Panc1 (cell line): ENCODE measurements around the gene KLK15. TPM values are rescaled to one million over a fixed set of nuclear protein-coding genes. Genes with fewer than 3 reads are reported as not detected.

Experiments used
- ATAC-seq: fragments of 200-7000 bp; cut with Tn5 transposase; 2 replicates; pipeline ENCODE4 v1.9.1; 2020; ENCODE audit warnings: mild to moderate bottlenecking, moderate library complexity
- BruUV-seq: library from RNA; stranded (reverse); fragments of 400-500 nt; replicated peaks from 2 replicates; lab custom pipeline; 2021; lab: Mats Ljungman, UMichigan
- CTCF ChIA-PET: fragments of 300-600 bp; sonication (Branson Sonifier 250); formaldehyde crosslinking; loops from one replicate; lab custom pipeline; 2022; ENCODE audit warnings: antibody characterized with exemption; lab: Charles Lee
- POLR2A ChIA-PET: fragments of 300-600 bp; sonication (Branson Sonifier 250); formaldehyde crosslinking; loops from one replicate; lab custom pipeline; 2022; ENCODE audit warnings: antibody characterized with exemption; lab: Charles Lee
- DNase-seq: peaks from one replicate; pipeline ENCODE4 v3.0.0-alpha.2; 2010; ENCODE audit warnings: low read depth, low spot score
- H3K27ac ChIP-seq: 2 replicates; pipeline ENCODE4 v1.5.1; 2011; ENCODE audit warnings: mild to moderate bottlenecking, low read length, inconsistent platforms
- H3K27me3 ChIP-seq: fragments of 200-500 bp; sonication (Bioruptor generic); 2 replicates; pipeline ENCODE4 v1.6.0; 2014; ENCODE audit warnings: low read length, inconsistent platforms; ENCODE audit not compliant: control insufficient read depth, insufficient read depth
- H3K36me3 ChIP-seq: fragments of 200-500 bp; sonication (Bioruptor generic); 2 replicates; pipeline ENCODE4 v1.5.1; 2014; ENCODE audit warnings: inconsistent platforms, mild to moderate bottlenecking, low read length, moderate library complexity; ENCODE audit not compliant: control insufficient read depth, insufficient read depth
- H3K4me1 ChIP-seq: 2 replicates; pipeline ENCODE4 v1.5.1; 2011; ENCODE audit warnings: inconsistent platforms, mild to moderate bottlenecking, low read length, moderate library complexity; ENCODE audit not compliant: control insufficient read depth, insufficient read depth
- H3K4me3 ChIP-seq, 2 experiments: 2 replicates each; pipeline ENCODE4 v1.5.1; 2011 to 2012; ENCODE audit warnings: low read depth in 2 of 2, low read length in 2 of 2, mild to moderate bottlenecking in 2 of 2, inconsistent platforms in 1 of 2, moderate library complexity in 1 of 2
- H3K9me3 ChIP-seq: fragments of 200-500 bp; sonication (Bioruptor generic); 2 replicates; pipeline ENCODE4 v1.5.1; 2014; ENCODE audit warnings: low read depth, mild to moderate bottlenecking, inconsistent platforms, low read length, moderate library complexity; ENCODE audit not compliant: control insufficient read depth, insufficient read depth
- POLR2AphosphoS5 ChIP-seq: IDR thresholded peaks from 2 replicates; pipeline ENCODE4 v1.6.1; 2012; ENCODE audit warnings: mild to moderate bottlenecking, low read depth, low read length, moderate library complexity
- SIN3A ChIP-seq: IDR thresholded peaks from 2 replicates; pipeline ENCODE4 v1.6.1; 2012; ENCODE audit warnings: low read depth, mild to moderate bottlenecking, low read length, moderate library complexity, borderline replicate concordance; ENCODE audit not compliant: insufficient read depth
- TCF7L2 ChIP-seq: IDR thresholded peaks from 2 replicates; pipeline ENCODE4 v1.6.1; 2011; ENCODE audit warnings: mild to moderate bottlenecking, low read depth, low read length, inconsistent platforms
- in situ Hi-C: cut with HindIII; loops from 2 replicates; pipeline ENCODE4 v1.10.0; 2016; ENCODE audit warnings: low sequenced_read_pairs, low pct_unique_long_range_greater_than_20kb
- intact Hi-C: fragments of 100-400 bp; cut with micrococcal nuclease; formaldehyde crosslinking; loops from one replicate; pipeline ENCODE4 v1.10.0; 2022; ENCODE audit not compliant: unreplicated experiment
- total RNA-seq: library from RNA; stranded (reverse); gene quantifications from one replicate; pipeline ENCODE4 v1.2.1, GENCODE V29; 2021; ENCODE audit not compliant: unreplicated experiment
- TF ChIP-seq, protein P1 (sequence below), 2 experiments: IDR thresholded peaks; 2 replicates each; pipeline ENCODE4 v1.6.1; 2011 to 2012; ENCODE audit warnings: low read depth in 2 of 2, control low read depth in 1 of 2, low read length in 1 of 2, mild to moderate bottlenecking in 1 of 2, moderate library complexity in 1 of 2; ENCODE audit not compliant: insufficient read depth in 1 of 2
- TF ChIP-seq, protein P2 (sequence below): fragments of 450-650 bp; IDR thresholded peaks from 2 replicates; pipeline ENCODE4 v1.5.1; 2017; ENCODE audit warnings: mild to moderate bottlenecking

Gene KLK15
- total RNA-seq, 1 experiment from 2014 or later = not detected

- TF ChIP-seq TCF7L2 = no peak
- TF ChIP-seq, protein P1, sequence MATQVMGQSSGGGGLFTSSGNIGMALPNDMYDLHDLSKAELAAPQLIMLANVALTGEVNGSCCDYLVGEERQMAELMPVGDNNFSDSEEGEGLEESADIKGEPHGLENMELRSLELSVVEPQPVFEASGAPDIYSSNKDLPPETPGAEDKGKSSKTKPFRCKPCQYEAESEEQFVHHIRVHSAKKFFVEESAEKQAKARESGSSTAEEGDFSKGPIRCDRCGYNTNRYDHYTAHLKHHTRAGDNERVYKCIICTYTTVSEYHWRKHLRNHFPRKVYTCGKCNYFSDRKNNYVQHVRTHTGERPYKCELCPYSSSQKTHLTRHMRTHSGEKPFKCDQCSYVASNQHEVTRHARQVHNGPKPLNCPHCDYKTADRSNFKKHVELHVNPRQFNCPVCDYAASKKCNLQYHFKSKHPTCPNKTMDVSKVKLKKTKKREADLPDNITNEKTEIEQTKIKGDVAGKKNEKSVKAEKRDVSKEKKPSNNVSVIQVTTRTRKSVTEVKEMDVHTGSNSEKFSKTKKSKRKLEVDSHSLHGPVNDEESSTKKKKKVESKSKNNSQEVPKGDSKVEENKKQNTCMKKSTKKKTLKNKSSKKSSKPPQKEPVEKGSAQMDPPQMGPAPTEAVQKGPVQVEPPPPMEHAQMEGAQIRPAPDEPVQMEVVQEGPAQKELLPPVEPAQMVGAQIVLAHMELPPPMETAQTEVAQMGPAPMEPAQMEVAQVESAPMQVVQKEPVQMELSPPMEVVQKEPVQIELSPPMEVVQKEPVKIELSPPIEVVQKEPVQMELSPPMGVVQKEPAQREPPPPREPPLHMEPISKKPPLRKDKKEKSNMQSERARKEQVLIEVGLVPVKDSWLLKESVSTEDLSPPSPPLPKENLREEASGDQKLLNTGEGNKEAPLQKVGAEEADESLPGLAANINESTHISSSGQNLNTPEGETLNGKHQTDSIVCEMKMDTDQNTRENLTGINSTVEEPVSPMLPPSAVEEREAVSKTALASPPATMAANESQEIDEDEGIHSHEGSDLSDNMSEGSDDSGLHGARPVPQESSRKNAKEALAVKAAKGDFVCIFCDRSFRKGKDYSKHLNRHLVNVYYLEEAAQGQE (IDR thresholded peaks at IDR 0.05; ENCODE audit: insufficient read depth in 1 of 2, low read depth in 2 of 2, low read length in 1 of 2) = no peak
- no peak for TF ChIP-seq SIN3A
- TF ChIP-seq, protein P2, sequence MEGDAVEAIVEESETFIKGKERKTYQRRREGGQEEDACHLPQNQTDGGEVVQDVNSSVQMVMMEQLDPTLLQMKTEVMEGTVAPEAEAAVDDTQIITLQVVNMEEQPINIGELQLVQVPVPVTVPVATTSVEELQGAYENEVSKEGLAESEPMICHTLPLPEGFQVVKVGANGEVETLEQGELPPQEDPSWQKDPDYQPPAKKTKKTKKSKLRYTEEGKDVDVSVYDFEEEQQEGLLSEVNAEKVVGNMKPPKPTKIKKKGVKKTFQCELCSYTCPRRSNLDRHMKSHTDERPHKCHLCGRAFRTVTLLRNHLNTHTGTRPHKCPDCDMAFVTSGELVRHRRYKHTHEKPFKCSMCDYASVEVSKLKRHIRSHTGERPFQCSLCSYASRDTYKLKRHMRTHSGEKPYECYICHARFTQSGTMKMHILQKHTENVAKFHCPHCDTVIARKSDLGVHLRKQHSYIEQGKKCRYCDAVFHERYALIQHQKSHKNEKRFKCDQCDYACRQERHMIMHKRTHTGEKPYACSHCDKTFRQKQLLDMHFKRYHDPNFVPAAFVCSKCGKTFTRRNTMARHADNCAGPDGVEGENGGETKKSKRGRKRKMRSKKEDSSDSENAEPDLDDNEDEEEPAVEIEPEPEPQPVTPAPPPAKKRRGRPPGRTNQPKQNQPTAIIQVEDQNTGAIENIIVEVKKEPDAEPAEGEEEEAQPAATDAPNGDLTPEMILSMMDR = no peak
- TF ChIP-seq POLR2AphosphoS5 = no peak
- H3K27ac ChIP-seq = no peak overlapping the region
- no peak overlapping the region for H3K4me3 ChIP-seq
- ChIA-PET CTCF (no interaction called here), POLR2A (no interaction called here)
- in situ Hi-C loops = no loop called here
- no peaks in the 10 kb centered on the region for H3K9me3 ChIP-seq
- DNase-seq (no peak), ATAC-seq (no peak)
- no peaks in the 10 kb centered on the region for H3K36me3 ChIP-seq
- intact Hi-C loops = no loop called here
- no TSS peak for BruUV-seq
- no peaks in the 10 kb centered on the region for H3K4me1 ChIP-seq
- peaks cover 3% of the 10 kb centered on the region; the same call in 1 of the 2 replicates for H3K27me3 ChIP-seq
Observed at GRCh38 chr19:50874211-50874610, 40.8 kb upstream of the KLK15 start.

- Histone ChIP-seq H3K4me3 (no peak within 1 kb of the TSS), H3K27ac (no peak within 1 kb of the TSS), H3K9me3 (no peaks in the 10 kb centered on the region), H3K27me3 (peaks cover 3% of the 10 kb centered on the region; the same call in 1 of the 2 replicates), H3K4me1 (no peaks in the 10 kb centered on the region), H3K36me3 (no peaks in the 10 kb centered on the region; the same call in 1 of the 2 replicates)
- CTCF ChIA-PET = no interaction called here
- no peak for DNase-seq
- TF ChIP-seq TCF7L2 (no peak), POLR2AphosphoS5 (no peak), SIN3A (no peak)
- TF ChIP-seq, protein P1 (IDR thresholded peaks at IDR 0.05; ENCODE audit: insufficient read depth in 1 of 2, low read depth in 2 of 2, low read length in 1 of 2) = no peak
- TF ChIP-seq, protein P2 = no peak
- POLR2A ChIA-PET = no interaction called here
- intact Hi-C loops = no loop called here
- in situ Hi-C loops = no loop called here
- no TSS peak for BruUV-seq
- ATAC-seq = no peak
Observed at GRCh38 chr19:50873056-50873455, 39.7 kb upstream of the KLK15 start, which contains the start of gene KLK2. KLK2 (plus strand) TSS chr19:50873439; CDS start chr19:50873474, 35 bp downstream.
